ENCODE data around the gene ZNF146.
"Not testable (repeated sequence)": the region's sequence is repeated elsewhere in the genome, so short reads cannot be mapped to it uniquely, and the experiment has no call there.

DNA sequence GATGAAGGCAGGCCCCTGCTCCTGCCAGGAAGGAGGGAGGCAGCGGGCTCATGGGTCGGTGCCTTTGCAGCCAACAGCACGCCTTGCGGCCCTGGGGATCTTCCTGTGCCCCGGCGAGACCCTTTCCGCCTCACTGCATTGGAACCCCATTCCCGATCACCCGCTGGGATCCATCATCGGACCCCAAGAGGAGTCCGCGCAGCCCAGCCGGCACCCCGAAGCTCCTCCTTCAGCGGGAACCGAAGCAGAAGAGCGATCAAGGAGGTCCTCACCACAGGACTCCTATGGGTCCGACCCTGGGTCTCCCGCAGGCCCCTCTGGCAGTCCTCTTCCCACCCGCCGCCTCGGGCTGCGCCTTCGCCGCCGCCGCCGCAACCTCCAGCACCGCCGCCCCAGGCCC, 53.7 kb downstream of the ZNF146 start:
- not testable (repeated sequence) for TF ChIP-seq POLR2A (IDR thresholded peaks at IDR 0.05; ENCODE audit: low read length); GATA1 (IDR thresholded peaks at IDR 0.05; ENCODE audit: low read depth, low read length)

Data from erythroblast (primary cell).